ENCODE measurements around the gene PNMA6F. TPM values are rescaled to one million over a fixed set of nuclear protein-coding genes. Genes with fewer than 3 reads are reported as not detected.
"Not testable (repeated sequence)": the region's sequence is repeated elsewhere in the genome, so short reads cannot be mapped to it uniquely, and the experiment has no call there.

The PNMA6F gene
- total RNA-seq, 1 experiment from 2014 or later: not detected

- H3K4me1 ChIP-seq (ENCODE audit: control insufficient read depth in 1 of 2, insufficient read depth in 2 of 2, low read length in 2 of 2); H3K9me2 ChIP-seq (ENCODE audit: insufficient read depth); DNase-seq (ENCODE audit: low read depth, low spot score); H3K4me2 ChIP-seq (ENCODE audit: low read length); CTCF ChIA-PET; H3K9ac ChIP-seq (ENCODE audit: low read length); H4K20me1 ChIP-seq (ENCODE audit: insufficient read depth); ATAC-seq; RAD21 ChIA-PET (ENCODE audit: low non-redundant PET in 1 of 2, low total read pairs in 2 of 2, uncharacterized antibody in 2 of 2, unreplicated experiment in 2 of 2); BruUV-seq (replicated peaks); H3K4me3 ChIP-seq (replicated peaks in 1 of 2; ENCODE audit: low read depth in 1 of 2, low read length in 2 of 2); intact Hi-C loops (cut with micrococcal nuclease); H3K36me3 ChIP-seq (ENCODE audit: control insufficient read depth in 1 of 2, insufficient read depth in 2 of 2, low read length in 2 of 2); H3K27me3 ChIP-seq (ENCODE audit: insufficient read depth, low read length); H2AFZ ChIP-seq (ENCODE audit: low read depth, low read length, poor library complexity, severe bottlenecking); H3K79me2 ChIP-seq (ENCODE audit: insufficient read depth, low read length); H3K27ac ChIP-seq (ENCODE audit: low read depth, low read length); POLR2A ChIA-PET; H3K9me3 ChIP-seq (ENCODE audit: control insufficient read depth in 1 of 2, insufficient read depth in 1 of 2, low read depth in 1 of 2, low read length in 2 of 2): not testable (repeated sequence)
Observed at GRCh38 chrX:153320047-153320443, 1.5 kb downstream of the PNMA6F start.

- ChIA-PET RAD21 (ENCODE audit: low non-redundant PET in 1 of 2, low total read pairs in 2 of 2, uncharacterized antibody in 2 of 2, unreplicated experiment in 2 of 2) (no interaction called here), CTCF (no interaction called here), POLR2A (no interaction called here)
- Histone ChIP-seq H3K4me1 (ENCODE audit: control insufficient read depth in 1 of 2, insufficient read depth in 2 of 2, low read length in 2 of 2) (no peaks in the 10 kb centered on the region), H3K9me3 (ENCODE audit: control insufficient read depth in 1 of 2, insufficient read depth in 1 of 2, low read depth in 1 of 2, low read length in 2 of 2) (no peaks in the 10 kb centered on the region), H4K20me1 (ENCODE audit: insufficient read depth) (no peaks in the 10 kb centered on the region), H3K36me3 (ENCODE audit: control insufficient read depth in 1 of 2, insufficient read depth in 2 of 2, low read length in 2 of 2) (no peaks in the 10 kb centered on the region), H3K9ac (ENCODE audit: low read length) (no peak overlapping the region), H3K4me2 (ENCODE audit: low read length) (no peak overlapping the region), H3K27me3 (ENCODE audit: insufficient read depth, low read length) (no peaks in the 10 kb centered on the region), H3K27ac (ENCODE audit: low read depth, low read length) (no peak overlapping the region), H3K4me3 (replicated peaks in 1 of 2; ENCODE audit: low read depth in 1 of 2, low read length in 2 of 2) (no peak overlapping the region), H3K79me2 (ENCODE audit: insufficient read depth, low read length) (no peaks in the 10 kb centered on the region), H2AFZ (ENCODE audit: low read depth, low read length, poor library complexity, severe bottlenecking) (no peak overlapping the region), H3K9me2 (ENCODE audit: insufficient read depth) (no peaks in the 10 kb centered on the region)
- ATAC-seq (no peak), DNase-seq (ENCODE audit: low read depth, low spot score) (no peak)
- intact Hi-C loops (cut with micrococcal nuclease): no loop called here
- TF ChIP-seq SP1 (IDR thresholded peaks at IDR 0.05; ENCODE audit: low read depth): no peak
- TF ChIP-seq EGR1 (IDR thresholded peaks at IDR 0.05; ENCODE audit: low read depth): no peak
- no peak for TF ChIP-seq ZFX (IDR thresholded peaks at IDR 0.05)
- TF ChIP-seq ZNF274 (IDR thresholded peaks at IDR 0.05; ENCODE audit: low read depth, low read length): no peak
- no peak for TF ChIP-seq POLR2A (IDR thresholded peaks at IDR 0.05; ENCODE audit: borderline replicate concordance, extremely low read depth, insufficient read depth, insufficient read length)
- no peak for TF ChIP-seq MAX (IDR thresholded peaks at IDR 0.05)
- no peak for TF ChIP-seq JUND (IDR thresholded peaks at IDR 0.05)
- TF ChIP-seq ATF3 (IDR thresholded peaks at IDR 0.05): no peak
- TF ChIP-seq EZH2phosphoT487 (IDR thresholded peaks at IDR 0.05; ENCODE audit: borderline replicate concordance): no peak
- TF ChIP-seq EZH2 (IDR thresholded peaks at IDR 0.05): no peak
- TF ChIP-seq CEBPB (IDR thresholded peaks at IDR 0.05; ENCODE audit: low read depth): no peak
- no peak for TF ChIP-seq YY1 (IDR thresholded peaks at IDR 0.05; ENCODE audit: extremely low read depth, insufficient replicate concordance, low read depth, low read length)
- TF ChIP-seq RAD21 (IDR thresholded peaks at IDR 0.05; ENCODE audit: low read depth): no peak
- no TSS peak for BruUV-seq (replicated peaks)
Observed at GRCh38 chrX:153319295-153320046, 2.1 kb downstream of the PNMA6F start.

All from HCT116 (cell line).